HG02884 (cell line): ENCODE data around the gene PXYLP1.

Source experiments
- ATAC-seq: cut with Tn5 transposase; IDR thresholded peaks from one replicate; pipeline ENCODE4 v1.9.1; 2021; ENCODE audit warnings: mild to moderate bottlenecking, moderate library complexity; ENCODE audit not compliant: unreplicated experiment

PXYLP1 gene

GRCh38 chr3:141228395-141228794 lies 3.2 kb upstream of the PXYLP1 start:
- no peak for ATAC-seq

DNA sequence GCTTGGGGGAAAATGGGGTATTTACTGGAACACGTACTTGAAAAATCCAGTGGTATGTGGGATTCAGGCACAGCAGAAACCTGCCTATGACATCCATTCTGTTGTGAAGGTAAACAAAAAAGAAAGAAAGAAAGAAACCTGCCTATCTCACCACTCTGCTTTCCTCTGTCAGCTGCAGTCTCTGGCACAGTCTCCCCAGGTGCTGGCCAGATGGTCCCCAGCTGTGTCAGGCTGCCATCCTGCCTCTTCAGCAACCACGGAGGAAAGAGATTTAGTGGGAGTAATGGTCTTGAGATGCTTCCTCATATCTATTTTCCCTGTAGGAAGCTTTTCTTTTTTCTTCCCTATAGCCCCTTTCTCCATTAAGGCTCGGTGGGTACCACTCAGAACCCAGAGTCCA lies 2.5 kb upstream of the PXYLP1 start:
- no peak for ATAC-seq

- ATAC-seq: no peak
These were observed 1.3 kb upstream of the PXYLP1 start for GRCh38 chr3:141230293-141230692.

DNA sequence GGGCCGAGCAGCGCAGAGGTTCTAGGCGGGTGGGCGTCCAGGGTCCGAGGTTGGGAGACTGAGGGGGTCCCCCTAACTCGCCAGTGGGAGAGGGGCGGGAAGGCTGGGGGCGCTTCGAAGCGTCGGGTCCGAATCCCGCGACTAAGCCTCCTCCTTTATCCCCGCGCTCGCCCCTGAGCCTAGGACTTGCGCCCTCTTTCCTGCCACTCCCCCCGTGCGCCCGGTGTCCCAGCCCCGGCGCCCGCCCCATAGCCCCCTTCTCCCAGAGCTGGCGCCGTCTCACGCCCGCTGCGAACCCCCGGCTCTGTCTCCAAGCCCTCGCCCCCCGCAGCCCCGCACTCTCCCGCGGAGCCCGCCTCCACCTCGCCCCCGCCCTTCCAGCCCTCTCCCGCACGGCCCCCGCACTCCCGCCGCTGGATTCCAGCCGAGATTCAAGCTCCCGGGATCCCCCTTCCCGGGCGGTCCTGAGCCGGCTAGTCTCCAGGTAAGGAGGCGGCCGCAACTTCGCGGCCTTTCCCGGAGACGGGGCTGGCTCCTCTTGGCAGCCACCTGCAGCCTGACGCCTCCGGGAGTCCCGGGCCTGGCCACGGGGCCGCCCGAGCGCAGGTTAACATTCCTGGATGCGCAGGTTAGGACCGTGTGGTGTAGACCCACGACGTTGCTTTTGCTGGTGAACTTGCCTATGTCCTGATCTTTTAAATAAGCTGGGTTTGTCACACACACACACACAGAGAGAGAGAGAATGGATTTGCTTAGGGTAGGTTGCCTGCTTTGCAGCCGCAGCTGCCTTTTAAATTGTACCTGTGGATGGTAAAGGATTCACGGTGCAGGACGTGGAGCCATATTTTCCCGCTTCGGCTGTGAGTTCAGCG lies 563 bp downstream of the PXYLP1 start:
- peak; percentile 11 for ATAC-seq

- no peak for ATAC-seq
These were observed 2.0 kb downstream of the PXYLP1 start for GRCh38 chr3:141233457-141234161.

- ATAC-seq: no peak
These were observed 2.7 kb downstream of the PXYLP1 start for GRCh38 chr3:141234283-141234682.

- no peak for ATAC-seq
These were observed 4.1 kb downstream of the PXYLP1 start for GRCh38 chr3:141235661-141236171.

GRCh38 chr3:141236361-141236760 lies 4.7 kb downstream of the PXYLP1 start:
- ATAC-seq: no peak

- no peak for ATAC-seq
These were observed 6.3 kb downstream of the PXYLP1 start for GRCh38 chr3:141237701-141238521.

GRCh38 chr3:141239511-141240281 lies 8.1 kb downstream of the PXYLP1 start:
- ATAC-seq: no peak

DNA sequence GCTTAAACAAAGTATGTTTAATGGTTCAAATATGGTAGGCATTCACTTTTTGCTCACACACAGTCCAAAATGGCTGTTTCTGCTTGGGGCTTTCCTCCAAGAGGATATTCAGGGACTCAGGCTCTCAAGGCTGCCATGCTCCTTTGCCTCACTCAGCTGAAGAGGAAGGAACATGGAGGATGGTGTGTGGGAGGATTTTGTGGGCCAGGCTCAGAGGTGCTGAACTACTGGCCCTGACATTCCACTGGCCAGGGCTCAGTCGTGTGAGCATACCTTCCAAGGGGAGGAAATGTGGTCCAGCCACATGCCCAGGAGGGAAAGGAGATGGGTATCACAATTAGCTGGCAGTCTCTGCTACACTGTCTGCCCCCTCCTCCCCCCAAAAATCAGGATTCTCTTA lies 8.7 kb downstream of the PXYLP1 start:
- ATAC-seq: no peak

DNA sequence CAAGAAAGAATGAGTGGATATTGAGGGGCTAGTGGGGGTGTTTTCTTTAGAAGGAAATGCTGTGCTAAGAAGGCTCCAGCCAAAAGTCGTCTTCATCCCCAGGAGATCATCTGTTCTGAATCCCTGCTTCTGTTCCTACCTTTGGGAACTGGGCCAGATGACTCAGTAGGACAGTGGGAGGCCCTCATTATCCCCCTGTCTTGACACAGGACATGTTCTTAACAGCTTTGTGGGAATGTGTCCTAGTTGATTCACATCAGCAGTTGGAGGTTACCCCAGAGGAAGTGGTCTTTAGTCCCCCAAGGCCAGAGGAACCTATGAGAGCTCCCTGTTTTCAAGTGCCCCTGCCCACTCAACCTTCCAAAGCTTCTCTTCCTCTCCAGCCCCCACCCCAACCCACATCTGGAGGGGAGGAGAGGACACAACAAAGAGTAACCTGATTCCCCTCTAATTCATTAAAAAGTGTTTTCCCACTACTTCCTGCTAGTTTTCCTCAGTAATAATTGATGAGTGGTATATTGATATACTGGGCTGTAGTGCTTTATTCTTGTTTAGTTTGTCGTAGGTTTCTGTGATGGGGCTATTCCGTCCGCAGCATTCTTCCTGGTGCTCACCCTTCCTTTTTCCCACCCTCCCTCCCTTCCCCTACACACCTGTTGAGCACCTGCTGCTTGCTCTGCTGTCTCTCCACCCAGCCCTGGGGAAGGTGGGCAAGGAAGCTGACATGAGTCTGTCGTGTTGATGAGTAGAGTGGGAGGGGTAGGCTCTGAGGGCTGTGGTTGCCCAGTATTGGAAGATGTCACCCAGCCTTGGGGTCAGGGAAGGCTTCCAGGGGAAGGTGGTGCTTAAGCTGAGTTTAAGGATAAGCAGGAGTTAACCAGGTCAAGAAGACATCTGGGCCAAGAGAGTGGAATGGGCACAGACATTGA lies 9.3 kb downstream of the PXYLP1 start:
- ATAC-seq: no peak

DNA sequence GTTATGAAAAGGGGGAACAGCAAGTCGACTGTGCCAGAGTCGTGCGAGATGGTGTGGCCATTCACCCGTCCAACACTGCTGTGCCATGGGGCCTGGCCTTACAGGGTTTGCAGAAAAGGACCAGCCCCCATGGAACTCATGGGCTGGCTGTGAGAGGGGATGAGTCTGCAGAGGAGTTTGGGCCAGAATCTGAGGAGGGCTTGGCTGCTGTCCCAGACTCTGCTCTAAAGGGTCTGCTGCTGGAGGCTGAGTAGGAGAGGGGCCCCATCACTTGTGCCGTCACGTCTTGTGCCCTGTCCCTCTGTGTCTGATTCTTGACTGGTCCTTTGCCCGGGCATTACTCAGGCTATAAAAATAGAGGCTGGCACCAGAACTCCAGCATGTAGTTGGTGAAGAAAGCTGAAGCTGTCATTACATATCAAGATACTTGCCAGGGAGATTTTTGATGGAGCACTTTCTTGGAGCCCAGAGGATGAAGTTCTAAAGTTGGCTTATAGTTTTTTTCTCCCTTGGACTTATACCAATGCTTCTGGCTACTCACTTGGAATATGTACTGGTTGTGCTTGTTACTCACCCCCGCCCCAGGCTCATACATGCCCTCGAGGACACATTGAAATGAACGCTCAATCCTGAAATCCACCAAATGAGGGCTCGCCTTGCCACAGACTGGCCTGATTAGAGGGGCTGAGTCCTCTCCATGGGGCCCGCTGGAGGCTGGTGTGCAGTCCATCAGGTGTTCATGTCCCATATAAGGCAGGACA lies 10.2 kb downstream of the PXYLP1 start:
- no peak for ATAC-seq

DNA sequence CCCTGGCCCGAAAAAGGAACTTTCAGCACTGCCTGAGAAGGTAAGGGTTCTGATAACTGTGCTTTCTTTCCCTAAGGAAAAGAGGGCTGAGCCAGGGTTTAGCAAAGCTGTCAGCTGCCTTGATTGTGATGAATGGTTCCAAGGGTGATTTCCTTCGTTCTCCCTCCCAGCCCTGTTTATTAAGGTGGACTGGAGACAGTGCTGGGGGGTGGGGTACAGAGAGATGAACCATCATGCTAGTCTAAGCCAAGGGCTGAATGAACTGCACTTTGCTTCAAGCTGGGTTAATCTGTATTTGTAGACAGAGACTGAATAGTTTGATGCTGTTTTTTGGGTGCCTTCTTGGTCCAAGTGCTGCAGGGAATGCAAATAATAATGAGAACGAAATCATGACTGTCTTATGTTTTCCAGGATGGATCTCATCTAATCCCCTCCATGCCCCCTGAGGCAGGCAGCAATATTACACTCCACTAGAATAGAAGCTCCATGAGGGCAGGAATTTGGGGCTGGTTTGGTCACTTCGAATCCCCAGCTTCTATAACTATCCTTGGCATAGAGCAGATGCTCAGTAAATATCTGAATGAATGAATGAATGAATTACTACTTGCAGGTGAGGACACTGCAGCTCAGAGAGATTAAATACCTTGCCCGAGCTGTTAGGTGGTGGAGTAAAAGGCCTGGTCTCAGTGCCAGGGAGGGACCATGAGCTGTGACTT lies 10.9 kb downstream of the PXYLP1 start:
- ATAC-seq: no peak

DNA sequence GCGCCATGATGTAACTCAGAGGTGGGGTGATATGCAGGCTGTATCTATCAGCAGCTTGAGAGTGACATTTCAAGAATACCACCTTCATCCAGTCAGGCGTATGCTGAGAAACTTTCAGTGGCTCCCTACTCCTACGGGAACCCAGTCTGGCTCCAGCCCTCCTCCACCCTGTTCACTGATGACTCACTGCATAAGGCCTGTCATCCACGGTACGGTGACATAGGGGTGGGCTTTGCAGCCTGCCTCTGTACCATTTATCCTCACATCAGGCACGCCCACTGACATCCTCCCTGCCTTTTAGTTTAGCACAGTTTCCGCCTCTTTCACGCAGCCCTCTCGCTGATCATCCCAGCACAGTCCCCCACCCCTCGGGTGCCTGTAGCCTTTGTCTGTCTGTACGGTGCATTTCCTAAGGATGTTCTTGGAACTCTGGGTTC lies 11.7 kb downstream of the PXYLP1 start:
- no peak for ATAC-seq

DNA sequence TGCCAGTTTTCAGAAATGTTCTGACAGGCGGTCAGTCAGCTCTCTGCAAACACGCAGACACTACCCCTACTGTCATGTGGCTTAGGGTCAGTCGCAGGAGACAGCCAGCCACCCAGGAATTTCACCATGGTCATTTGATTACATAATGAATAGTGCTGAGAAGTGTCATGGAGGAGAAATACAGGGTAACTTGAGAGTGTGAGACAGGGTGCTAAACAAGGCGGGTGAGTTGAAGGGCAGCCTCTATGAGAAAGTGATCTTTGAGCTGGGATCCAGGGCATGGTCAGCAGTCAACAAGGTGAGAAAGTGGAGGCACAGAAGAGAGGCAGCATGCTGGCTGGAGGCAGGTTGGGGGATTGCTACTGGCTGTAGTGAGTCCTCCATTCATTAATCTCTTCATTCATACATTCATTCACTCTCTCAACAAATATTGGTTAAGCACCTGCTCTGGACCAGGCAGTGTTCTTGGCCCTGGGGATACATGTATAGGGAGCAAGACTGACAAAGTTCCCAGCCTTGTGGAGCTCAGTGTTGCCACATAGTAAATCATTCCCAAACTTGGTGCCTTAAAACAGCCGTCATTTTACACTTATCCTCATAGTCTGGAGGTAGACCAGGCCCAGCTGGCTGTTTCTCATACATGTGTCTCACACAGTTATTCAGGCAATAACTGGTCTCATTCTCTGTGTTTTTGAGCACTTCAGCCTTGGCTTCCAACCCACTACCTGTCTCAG lies 14.8 kb downstream of the PXYLP1 start:
- ATAC-seq: no peak

DNA sequence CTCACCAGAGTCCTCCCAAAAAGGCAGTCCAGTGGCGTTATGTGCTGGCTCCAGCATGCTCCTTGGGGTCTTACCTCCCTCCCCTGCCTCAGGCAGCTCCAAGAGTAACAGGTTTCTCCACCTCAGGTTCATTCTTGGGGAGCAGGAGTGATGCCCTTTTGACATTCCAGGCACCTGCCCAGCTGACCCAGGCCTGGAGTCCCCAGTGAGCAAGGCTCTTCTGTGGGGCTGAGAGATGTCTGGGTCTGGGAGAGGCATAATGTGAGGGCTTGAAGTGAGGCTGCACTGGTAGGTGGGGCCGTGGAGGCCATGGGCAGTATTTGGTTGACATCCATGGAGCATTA lies 15.3 kb downstream of the PXYLP1 start:
- no peak for ATAC-seq
